Measurements from ENCODE around the gene RBM48.
"Not testable (repeated sequence)": the region's sequence is repeated elsewhere in the genome, so short reads cannot be mapped to it uniquely, and the experiment has no call there.

GRCh38 chr7:92543542-92543941, 14.9 kb downstream of the RBM48 start:
- not testable (repeated sequence) for TF ChIP-seq CTCF (IDR thresholded peaks at IDR 0.05; ENCODE audit: insufficient read depth, low read length); REST (IDR thresholded peaks at IDR 0.05; ENCODE audit: insufficient replicate concordance, low read depth)

All from HL-60 (cell line).